AG20443 (cell line): ENCODE data around the gene LGI4.

Experiments
- DNase-seq: peaks from one replicate; pipeline ENCODE4 v3.0.0; 2012; ENCODE audit warnings: low spot score, mixed read lengths

The LGI4 gene

DNA sequence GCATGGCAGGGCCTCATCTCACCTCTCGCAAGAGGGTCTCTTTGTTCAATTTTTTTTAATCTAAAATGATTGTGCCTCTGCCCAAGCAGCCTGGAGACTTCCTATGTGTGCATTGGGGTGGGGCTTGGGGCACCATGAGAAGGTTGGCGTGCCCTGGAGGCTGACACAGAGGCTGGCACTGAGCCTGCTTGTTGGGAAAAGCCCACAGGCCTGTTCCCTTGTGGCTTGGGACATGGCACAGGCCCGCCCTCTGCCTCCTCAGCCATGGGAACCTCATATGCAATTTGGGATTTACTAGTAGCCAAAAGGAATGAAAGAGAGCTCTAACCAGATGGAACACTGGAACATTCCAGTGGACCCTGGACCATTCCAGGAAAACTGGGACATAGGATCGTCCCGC is 11.3 kb downstream of the LGI4 start:
- peak; percentile 59 for DNase-seq

GRCh38 chr19:35122687-35123551 is 11.9 kb downstream of the LGI4 start:
- DNase-seq: no peak

GRCh38 chr19:35120898-35121297 is 14.0 kb downstream of the LGI4 start:
- peak; percentile 46 for DNase-seq

DNA sequence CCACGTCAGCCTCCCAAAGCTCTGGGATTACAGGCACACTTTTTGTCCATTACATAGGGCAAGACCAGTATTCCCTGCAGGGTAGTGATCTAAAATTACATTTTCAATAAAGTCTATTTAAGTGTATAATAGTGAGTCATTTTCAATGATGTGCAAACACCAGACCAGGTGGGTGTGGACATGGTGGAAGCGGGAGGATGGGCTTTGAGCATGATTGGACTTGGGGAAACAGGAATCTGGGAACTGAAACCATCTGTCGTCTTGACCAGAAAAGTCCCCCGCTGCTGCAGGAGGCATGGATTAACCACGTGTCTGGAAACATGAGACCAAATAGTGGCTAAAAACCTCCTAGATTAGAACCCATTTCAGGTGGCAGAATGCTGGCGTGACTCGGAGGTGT is 14.4 kb downstream of the LGI4 start:
- peak; percentile 82 for DNase-seq

- no peak for DNase-seq
Measured at GRCh38 chr19:35119578-35120155, 15.2 kb downstream of the LGI4 start.

- no peak for DNase-seq
Measured at GRCh38 chr19:35119091-35119490, 15.8 kb downstream of the LGI4 start.

DNA sequence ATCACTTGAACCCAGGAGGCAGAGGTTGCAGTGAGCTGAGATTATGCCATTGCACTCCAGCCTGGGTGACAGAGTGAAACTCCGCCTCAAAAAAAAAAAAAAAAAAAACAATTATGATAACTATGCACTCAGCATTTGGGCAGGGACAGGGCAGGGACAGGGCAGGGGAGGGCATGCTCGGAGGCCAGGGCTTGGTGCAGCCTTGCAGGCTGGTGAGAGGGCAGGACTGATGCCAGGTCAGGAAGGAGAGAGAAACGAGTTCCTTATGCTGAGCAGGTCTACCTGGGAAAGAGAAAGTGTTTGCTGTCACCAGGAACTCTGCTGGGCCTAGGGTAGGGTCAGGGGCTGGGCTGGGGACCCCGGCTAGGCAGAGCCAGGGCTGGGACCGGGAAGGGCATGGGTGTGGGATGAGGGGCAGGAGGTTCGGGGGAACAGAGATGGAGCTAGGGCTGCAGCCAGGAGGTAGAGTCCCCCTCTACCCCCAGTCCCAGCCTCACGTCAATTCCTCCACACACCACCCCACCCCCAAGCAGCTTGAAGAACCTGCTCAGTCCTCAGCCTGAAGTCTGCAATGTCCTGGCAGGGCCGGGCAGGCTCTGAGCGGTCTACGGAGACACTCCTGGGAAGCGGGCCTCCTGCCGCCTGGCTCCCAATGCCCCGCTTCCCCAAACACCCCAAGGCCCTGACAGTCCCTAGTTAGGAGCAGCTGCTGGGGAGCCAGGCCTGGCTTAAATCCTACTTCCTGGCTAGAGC is 16.4 kb downstream of the LGI4 start:
- DNase-seq: no peak

- DNase-seq: no peak
Measured at GRCh38 chr19:35117799-35118198, 17.1 kb downstream of the LGI4 start.

DNA sequence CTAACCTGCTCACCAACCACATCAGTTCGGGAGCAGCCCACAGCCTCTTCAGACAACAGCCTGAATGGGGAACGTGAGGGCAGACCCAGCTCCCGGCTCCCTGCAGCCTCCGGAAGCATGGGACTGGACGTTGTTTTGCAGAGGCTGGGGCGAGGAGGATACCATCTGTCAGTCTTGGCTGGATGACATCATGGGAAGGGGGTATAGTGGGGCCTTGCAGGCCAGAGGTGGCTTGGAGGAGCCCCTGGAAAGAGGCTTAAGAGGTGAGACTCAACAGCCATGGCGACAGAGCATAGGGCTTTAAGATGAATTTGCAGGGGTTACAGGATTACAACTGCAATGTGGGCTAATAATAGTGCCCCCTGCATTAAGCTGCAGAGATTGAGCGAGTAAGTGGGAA is 17.7 kb downstream of the LGI4 start:
- DNase-seq: no peak

DNA sequence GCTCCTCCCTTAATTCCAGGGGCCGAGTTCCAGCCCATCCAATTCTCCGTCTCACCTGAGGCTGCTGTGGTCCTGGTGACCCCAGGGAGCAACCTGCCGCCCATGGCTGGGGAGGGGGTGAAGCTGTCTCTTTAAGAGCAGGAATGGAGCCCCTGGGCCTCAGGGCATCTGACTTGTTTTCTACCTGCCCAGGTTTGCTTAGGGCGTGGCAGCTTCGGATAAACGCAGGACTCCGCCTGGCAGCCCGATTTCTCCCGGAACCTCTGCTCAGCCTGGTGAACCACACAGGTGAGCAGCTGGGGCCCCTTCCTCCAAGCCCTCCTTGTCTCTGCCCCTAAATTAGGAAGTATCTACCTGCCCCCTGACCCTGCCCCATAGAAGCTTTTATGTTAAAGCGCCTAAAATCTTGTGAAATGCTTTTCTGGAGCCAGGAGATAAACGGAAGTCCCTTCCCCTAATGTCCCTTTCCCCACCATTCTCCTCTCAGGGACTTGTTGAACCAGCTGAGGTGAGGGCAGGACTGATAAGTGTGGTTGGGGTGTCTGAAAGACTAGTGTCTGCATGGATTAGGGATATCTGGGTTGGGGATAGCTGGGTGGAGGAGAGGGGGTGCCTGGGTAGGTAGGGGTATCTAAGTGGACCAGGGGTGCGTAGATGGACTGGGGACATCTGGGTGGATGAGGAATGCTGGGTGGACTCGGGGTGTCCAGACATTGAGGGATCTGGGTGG is 18.6 kb downstream of the LGI4 start:
- DNase-seq: no peak

GRCh38 chr19:35115177-35115951 is 19.5 kb downstream of the LGI4 start, which contains the start of gene FXYD3:
Gene FXYD3 (plus strand): TSS chr19:35115823. CDS start chr19:35119377, 3,554 bp downstream.
- no peak for DNase-seq

DNA sequence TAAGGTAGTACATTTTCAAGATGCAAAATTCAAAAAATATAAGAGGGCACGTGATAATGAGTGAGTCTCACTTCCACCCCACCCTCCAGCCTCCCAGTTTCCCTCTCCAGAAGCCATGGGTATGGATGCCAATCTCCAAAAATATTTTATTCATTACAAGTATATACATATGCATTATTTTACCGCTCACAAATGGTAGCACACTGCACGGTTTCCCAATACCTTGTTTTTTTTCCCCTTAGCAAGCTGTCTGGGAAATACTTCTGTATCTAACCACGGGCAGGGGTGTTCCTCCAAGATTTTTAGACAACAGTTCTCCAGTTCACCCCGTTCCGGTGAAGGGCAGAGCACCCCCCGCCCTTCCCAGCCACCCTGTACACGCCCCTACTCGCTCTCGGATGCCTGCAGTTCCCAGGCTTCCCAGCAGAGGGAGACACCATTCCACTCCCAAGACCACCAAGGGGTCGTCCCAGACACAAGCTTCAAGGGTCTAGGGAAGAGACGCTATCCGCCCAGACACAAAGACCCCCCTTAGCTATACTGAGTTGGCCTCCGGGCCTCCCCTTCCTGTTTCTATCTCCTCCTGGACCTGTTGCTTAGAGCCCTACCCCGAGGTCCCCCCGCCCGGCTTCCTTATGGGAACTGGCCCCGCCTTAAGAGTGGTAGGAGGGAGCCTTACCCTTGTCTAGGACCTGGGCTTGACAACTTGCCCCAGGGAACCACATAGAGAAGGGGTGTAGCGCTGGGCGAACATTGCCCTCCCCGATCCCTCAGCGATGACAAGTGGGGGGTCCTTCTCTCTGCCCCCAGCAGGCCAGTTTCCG is 20.3 kb downstream of the LGI4 start:
- DNase-seq: peak; percentile 84

- DNase-seq: no peak
Measured at GRCh38 chr19:35112995-35113688, 21.7 kb downstream of the LGI4 start.

DNA sequence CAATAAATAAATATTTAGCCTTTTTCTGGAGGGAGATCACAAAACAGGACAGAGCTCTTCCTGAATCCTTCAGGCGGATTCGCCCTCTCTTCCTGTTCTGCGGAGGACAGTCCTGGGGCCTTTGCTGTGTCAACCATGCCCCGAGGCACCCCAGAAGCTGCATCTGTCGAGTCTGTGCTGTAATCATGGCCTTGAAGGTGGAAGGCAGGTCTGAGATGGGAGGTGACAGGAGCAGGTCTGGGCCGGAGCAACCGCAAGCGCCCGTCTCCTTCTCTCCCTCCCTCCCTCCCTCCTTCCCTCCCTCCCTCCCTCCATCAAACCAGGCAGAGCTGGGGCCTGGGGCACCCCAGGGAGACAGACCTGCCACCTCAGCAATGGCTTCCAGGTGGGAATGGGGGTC is 23.9 kb downstream of the LGI4 start:
- DNase-seq: no peak

GRCh38 chr19:35109395-35110112 is 25.3 kb downstream of the LGI4 start:
- no peak for DNase-seq

DNA sequence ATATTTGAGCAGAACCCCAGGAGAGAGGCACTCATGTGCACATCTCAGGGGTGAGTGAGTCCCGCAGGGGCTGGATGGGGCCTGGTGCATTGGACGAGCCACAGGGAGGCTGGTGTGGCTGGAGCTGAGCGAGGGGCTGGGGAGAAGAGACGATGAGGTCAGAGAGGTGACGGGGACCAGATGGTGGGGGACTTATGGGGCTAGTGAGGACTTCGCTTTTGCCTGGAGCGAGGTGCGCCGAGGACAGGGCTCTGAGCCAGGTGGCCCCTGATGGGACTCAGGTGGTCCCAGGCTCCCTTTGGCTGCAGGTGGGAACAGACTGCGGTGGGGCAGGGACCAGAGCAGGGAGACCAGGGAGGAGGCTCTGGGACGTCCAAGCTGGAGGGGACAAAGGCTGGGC is 26.1 kb downstream of the LGI4 start:
- no peak for DNase-seq

DNA sequence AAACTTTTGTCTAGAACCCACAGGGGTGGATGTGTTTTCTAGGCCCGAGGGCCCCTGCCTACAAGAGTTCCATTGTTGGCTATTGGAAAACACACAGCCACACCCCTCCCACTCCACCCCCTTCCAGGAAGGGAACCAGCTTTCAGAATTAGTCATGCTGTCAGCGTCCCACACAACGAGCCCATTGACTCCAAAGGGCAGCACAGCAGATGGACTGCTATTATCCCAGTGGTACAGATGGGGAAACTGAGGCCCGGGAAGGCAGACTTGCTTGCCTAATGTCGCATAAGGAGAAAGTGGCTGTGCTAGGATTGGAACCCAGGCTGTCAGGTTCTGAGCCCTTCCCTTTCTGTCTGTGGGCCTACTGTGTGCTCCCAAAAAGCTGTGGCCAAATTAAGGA is 27.3 kb downstream of the LGI4 start:
- DNase-seq: peak; percentile 83

- DNase-seq: no peak
Measured at GRCh38 chr19:35106898-35107541, 27.8 kb downstream of the LGI4 start.

DNA sequence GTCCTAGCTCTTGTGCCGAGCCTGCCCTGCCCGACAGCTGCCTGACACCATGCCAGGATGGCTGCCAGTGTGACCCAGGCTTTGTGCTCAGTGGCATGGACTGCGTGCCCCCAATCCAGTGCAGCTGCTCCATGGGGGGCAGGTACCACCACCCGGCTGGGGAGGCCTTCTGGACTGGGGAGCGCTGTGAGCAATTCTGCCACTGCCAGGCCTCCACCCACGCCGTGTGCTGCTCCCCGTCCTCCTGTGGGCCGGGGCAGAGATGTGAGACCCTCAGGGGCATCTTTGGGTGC is 28.6 kb downstream of the LGI4 start:
- no peak for DNase-seq
